ENCODE data around the gene CCDC127.
A peak's percentile ranks its signal among the peaks of the same experiment; 100 is the strongest.
"Not testable (repeated sequence)": the region's sequence is repeated elsewhere in the genome, so short reads cannot be mapped to it uniquely, and the experiment has no call there.

Gene CCDC127

GRCh38 chr5:233426-233825 lies 15.5 kb upstream of the CCDC127 start:
- DNase-seq, result not testable (repeated sequence)

DNA sequence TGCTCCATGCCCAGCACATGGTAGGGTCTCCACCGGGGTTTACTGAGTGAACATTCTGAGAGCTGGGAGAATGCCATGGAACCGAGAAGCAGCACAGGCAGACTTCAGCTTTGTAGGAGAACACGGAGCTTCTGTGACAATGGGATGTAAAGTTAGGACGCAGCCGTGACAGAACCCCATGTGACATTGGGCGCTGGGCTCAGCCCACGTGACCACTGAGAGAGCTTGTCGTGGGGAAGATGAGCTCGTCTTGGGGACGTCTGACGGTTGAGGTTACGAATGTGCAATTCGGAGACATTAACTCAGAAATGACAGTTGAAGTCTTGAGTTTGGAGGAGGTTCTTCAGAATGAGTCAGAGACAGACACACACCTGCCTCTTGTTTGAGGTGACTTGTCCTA lies 13.7 kb upstream of the CCDC127 start:
- no peak for DNase-seq

DNA sequence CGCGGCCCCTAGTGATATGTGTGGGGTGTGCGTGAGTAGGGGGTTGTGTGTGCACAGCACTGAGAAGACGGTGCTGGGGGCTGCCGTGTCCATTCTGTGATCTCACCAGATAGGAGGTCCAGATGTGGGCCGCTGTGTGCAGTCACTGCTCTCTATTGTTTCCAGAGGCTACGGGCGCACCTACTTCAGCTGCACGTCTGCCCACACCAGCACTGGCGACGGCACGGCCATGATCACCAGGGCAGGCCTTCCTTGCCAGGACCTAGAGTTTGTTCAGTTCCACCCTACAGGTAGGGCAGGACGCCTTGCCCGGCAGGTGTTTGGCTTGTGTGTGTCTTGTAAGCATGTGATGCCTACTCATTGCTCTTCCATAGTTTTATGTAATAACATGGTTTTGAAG lies 12.8 kb upstream of the CCDC127 start:
- DNase-seq, result no peak

DNA sequence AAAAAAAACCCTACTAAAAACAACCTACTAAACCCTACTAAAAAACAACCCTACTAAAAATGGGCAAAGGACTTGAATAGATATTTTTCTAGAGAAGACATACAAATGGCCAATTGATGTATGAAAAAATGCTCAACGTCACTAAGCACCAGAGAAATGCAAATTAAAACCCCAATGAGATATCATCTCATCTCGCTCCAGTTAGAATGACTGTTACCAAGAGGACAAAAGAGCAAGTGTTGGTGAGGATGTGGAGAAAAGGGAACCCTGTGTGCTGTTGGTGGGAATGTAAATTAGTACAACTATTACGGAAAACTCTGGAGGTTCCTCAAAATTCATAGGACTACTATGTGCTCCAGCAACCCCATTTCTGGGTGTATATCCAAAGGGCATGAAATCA lies 10.9 kb upstream of the CCDC127 start:
- no peak for DNase-seq

DNA sequence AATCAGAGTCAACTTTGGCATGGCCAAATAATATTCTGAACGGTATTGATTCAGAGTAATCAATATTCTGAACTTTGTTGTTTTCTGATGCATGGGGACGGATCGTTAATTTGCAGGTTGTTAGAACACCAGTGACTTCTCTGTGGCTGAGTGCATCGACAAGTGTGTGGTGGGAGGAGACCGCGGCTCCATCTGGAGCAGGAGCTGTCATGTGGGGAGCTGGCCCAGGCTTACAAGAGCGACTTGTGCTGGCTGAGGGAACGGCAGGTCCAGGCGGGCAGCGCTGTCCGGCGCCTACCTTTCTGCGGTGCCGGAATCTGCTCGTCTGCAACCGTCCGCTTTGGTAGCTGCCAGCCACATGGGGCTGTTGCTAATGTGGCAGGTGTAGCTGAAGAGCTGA lies 9.4 kb upstream of the CCDC127 start:
- not testable (repeated sequence) for DNase-seq

DNA sequence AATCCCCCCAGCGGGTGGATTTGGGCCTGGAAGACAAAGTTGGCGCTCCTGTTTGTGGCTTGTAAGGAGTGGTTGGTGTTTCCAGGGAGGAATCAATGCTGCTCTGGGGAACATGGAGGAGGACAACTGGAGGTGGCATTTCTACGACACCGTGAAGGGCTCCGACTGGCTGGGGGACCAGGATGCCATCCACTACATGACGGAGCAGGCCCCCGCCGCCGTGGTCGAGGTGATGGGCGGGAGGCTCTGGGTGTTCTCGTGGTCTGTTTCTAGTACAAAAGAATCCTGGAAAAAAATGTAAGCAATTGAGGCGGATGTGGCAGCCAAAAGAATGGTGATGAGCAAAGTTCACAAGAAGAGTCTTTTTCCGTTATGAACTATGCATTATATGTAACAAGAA lies 7.4 kb upstream of the CCDC127 start:
- DNase-seq, result no peak

DNA sequence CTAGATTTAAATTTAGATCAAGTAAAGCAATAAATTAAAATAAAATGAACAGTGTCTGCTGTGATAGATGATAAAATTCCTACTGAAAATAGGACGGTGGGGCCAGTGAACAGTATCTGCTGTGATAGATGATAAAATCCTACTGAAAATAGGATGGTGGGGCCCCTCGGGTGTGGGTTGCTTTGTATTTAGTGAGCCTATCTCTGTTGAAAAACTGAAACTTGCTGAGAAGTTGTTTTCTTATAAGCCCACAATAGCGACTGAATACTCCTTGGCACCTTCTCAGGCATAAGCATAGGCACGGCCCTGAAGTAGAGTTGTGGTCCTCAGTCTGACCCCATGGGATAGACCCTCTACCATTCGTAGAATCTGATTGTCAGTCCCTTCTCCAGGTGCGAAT lies 5.8 kb upstream of the CCDC127 start:
- no peak for DNase-seq

GRCh38 chr5:222951-223715 lies 5.2 kb upstream of the CCDC127 start:
- not testable (repeated sequence) for DNase-seq

- DNase-seq, result peak; percentile 29
These were observed 2.0 kb upstream of the CCDC127 start for GRCh38 chr5:219991-220390.

DNA sequence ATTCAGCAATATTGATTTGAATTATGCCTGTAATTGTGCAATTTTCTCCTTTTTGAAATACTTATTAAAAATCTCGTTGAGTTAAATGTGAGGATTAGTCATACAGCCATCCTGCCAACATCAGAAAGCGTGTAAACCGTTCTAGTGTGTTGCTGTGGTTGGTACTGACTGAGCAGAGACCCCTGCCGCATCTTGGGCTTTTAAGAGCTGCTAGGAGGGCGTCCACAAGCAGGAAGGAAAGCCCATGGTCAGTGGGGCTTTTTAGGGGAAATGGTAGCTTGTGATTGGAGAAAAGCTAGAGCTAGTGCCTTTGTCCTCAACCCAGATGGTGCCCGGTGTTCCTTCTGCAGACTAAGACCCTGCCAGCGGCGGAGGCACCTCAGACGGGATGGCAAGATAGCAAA lies 1.5 kb upstream of the CCDC127 start:
- peak; percentile 34 for DNase-seq

- peak; percentile 20 for DNase-seq
These were observed 721 bp upstream of the CCDC127 start for GRCh38 chr5:218457-219291.

DNA sequence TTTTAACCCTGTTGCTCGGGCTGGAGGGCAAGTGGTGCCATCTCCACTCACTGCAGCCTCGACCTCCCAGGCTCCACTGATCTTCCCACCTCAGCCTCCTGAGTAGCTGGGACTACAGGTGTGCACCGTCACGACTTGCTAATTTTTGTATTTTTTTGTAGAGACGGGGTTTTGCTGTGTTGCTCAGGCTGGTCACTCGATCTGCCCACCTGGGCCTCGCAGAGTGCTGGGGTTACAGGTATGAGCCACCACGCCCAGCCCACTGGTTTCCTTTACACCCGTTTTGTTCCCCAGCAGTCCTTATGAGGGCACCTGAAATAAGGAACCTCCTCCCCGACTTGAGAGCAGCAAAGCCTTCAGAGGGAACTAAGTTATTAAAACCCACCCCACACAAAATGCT lies 1.9 kb downstream of the CCDC127 start:
- not testable (repeated sequence) for DNase-seq

DNA sequence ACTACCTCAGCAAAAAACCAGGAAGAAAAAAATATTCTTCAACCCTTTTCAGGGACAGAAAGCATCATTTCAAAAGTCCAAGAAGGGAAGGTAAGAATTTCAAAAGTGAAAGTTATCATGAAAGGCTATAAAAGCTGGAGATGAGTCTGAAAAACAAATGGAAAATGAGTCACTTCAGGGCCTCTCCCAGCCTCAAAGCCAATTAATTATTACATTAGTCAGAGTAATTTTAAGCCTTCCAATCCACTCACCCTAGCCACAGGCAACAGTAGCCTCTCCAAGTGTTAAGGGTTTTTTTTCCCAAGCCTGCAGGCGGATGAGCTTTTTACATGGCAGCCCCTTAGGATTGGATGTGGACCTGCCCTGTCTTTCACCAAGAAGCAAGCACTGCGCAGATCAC lies 2.7 kb downstream of the CCDC127 start:
- DNase-seq, result not testable (repeated sequence)

- no peak for DNase-seq
These were observed 4.1 kb downstream of the CCDC127 start for GRCh38 chr5:213803-214395.

GRCh38 chr5:208449-209114 lies 9.4 kb downstream of the CCDC127 start:
- no peak for DNase-seq

GRCh38 chr5:207599-207998 lies 10.4 kb downstream of the CCDC127 start:
- DNase-seq, result no peak

DNA sequence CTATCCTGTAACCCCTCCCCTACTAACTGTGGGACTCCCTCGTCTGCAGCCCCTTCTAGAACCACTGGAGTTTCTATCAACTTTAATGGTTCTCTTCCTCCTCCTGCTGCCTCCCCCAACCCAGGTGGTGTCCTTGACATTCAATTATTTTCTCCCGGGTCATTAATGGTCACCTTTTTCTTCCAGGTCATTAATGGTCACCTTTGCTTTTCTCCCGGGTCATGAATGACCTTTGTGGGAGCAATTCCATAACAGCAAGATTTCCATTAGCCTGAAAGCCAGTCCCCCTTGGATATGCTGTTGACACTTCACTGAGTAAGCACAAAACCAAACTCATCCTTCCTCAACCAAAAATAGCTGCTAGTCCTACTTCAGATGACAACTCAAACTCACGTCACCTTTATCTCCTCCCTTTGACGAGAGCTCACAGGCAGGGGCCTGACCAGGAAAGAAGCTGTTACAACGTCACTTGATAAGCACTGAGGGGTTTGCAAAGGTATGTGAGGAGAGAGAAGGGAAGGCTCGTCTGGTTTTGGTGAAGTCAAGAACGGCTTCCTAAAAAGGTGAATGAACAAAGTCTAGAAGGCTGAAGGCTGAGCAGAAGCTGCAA lies 10.9 kb downstream of the CCDC127 start:
- DNase-seq, result no peak

DNA sequence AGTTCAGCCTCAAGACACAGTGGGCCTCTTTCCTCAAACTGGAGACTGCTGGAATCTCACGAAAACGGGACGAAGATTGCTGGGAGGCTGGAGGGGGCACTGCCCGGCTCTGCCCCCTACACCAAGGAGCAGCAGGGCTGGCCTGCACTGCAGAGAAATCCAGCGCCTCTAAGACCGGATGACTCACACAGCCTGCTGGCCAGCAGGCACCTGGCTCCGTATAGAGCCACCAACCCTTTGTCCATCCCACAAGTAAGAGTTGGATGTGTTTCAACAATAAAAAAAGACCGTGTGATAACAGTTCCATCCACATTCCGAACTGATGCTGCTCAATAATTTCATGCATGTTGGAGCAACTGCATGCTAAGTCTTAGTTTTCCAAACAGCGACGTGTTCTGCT lies 11.5 kb downstream of the CCDC127 start:
- DNase-seq, result no peak

GRCh38 chr5:204966-205670 lies 12.8 kb downstream of the CCDC127 start:
- DNase-seq, result no peak

DNA sequence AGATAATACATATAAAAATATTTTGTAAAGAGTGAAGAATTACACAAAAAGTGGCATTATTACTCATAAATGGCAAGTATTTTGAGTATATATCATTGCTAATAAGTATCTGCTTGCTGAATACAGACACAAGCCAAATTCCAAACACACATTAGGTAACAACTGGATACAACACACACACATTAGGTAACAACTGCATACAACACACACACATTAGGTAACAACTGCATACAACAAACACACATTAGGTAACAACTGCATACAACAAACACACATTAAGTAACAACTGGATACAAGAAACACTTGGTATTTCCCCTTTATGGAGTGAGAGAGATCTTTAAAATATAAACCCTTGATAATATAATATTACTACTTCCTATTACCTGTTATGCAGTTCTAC lies 13.5 kb downstream of the CCDC127 start:
- DNase-seq, result no peak

DNA sequence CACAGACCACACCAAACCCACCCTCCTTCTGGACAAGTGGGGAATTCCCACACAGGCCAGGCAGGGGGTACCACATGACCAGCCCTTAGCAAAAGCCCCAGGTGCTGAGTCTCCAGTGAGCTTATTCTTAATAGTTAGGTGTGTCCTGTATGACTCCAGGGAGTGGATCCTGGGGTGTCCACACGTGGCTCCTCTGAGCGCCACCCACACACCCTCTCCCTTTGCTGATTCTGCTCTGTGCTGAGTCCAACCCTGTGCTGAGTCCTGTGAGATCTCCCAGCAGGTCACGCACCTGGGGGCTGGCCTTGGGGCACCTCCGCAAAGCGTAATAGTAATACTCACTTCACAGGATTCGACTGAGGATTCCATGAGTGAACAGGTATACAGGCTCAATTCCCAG lies 14.0 kb downstream of the CCDC127 start:
- DNase-seq, result no peak

DNA sequence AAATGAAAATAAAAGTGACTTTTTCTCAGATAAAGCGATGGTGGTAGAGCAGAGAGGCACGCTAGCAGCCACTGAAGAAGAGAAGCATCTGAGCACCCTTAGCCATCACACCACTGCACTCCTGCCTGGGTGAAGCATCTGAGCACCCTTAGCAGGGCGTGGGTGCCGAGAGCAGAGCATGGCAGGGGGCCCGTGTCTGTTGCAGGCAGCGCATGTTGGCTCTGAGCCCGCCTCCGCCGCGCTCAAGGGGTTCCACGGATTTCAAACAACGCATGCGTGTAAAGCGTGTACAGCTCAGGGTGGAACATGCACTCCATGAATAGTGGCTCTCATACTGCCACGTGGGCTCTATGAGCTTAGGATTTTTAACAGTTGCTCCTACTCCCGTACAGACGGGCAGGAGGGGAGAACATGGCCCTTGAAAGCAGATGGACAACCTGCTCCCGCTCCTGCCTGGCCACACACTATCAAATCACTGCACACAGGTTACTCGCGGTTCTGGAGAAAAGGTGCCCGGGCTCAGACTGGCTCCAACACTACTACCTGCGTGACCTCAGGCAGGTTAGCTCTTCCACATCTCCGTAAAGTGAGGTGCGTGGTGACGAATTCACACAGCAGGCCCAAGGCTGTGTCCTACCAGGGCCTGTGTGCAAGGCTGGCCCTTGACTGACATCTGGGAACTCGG lies 14.6 kb downstream of the CCDC127 start:
- DNase-seq, result no peak

Measured in hematopoietic multipotent progenitor cell treated with erythropoietin and hydrocortisone succinate and interleukin-3 and kit ligand, for 8 days (in vitro differentiated cells).